ENCODE results near the gene CLDN10. TPM values are rescaled to one million over a fixed set of nuclear protein-coding genes. Genes with fewer than 3 reads are reported as not detected.

The CLDN10 gene
- total RNA-seq, 1 donor from 2014 or later: not detected

Other genes starting within 250 kb of the CLDN10 start
- 7.8 TPM for gene DZIP1, start 92.0 kb downstream of the CLDN10 start, total RNA-seq
- 55.1 TPM for gene DNAJC3, start 124.4 kb downstream of the CLDN10 start, total RNA-seq

All from mesenteric fat pad (tissue), 1 donor.